Sigmoid colon (tissue), 7 donors: ENCODE data around the gene MNAT1. TPM values are rescaled to one million over a fixed set of nuclear protein-coding genes. Genes with fewer than 3 reads are reported as not detected.

Experiments
- DNase-seq: peaks from one replicate; pipeline ENCODE4 v3.0.0-alpha.2; 2019
- H3K27ac ChIP-seq, 4 donors: fragments of 200-600 bp; sonication (generic); one replicate each; pipeline ENCODE4 v1.5.1; 2016 to 2019; ENCODE audit warnings: mild to moderate bottlenecking in 1 of 4
- H3K27me3 ChIP-seq, 3 donors: fragments of 200-600 bp; sonication (generic); one replicate each; pipeline ENCODE4 v1.5.1; 2019; ENCODE audit warnings: mild to moderate bottlenecking in 1 of 3
- H3K36me3 ChIP-seq, 4 donors: fragments of 200-600 bp; sonication (generic); one replicate each; pipeline ENCODE4 v1.5.1; 2016 to 2019
- H3K4me1 ChIP-seq, 4 donors: fragments of 200-600 bp; sonication (generic); one replicate each; pipeline ENCODE4 v1.5.1; 2017 to 2019
- H3K4me3 ChIP-seq, 4 donors: fragments of 200-600 bp; sonication (generic); one replicate each; pipeline ENCODE4 v1.5.1; 2017 to 2019; ENCODE audit warnings: mild to moderate bottlenecking in 2 of 4, moderate library complexity in 1 of 4
- H3K9me3 ChIP-seq, 4 donors: fragments of 200-600 bp in 3 of 4; sonication (generic) in 3 of 4; one replicate each; pipeline versions ENCODE4 v1.5.1 to v1.6.1; 2013 to 2019
- EP300 ChIP-seq, 4 donors: sonication (generic); formaldehyde crosslinking; IDR thresholded peaks; one replicate each; pipeline ENCODE4 v1.6.1; 2017; ENCODE audit warnings: antibody characterized with exemption in 4 of 4
- POLR2A ChIP-seq, 2 donors: fragments of 450-650 bp; IDR thresholded peaks; one replicate each; pipeline ENCODE4 v1.6.1; 2016; ENCODE audit warnings: antibody characterized with exemption in 2 of 2, mild to moderate bottlenecking in 2 of 2, moderate library complexity in 2 of 2
- POLR2AphosphoS5 ChIP-seq, 4 donors: sonication (generic); formaldehyde crosslinking; IDR thresholded peaks; one replicate each; pipeline ENCODE4 v1.6.1; 2017; ENCODE audit warnings: antibody characterized with exemption in 4 of 4
- WGBS, 2 donors: extraction: QIAGEN DNeasy Blood & Tissue Kit; methylation state at CpG; one replicate each; pipeline ENCODE4 v1.1.7; 2013; 5-methylcytosine and 5-hydroxymethylcytosine counted together
- intact Hi-C: fragments of 100-400 bp; cut with DNase I; formaldehyde crosslinking; loops from one replicate; pipeline ENCODE4 v1.15.1; 2023
- polyA plus RNA-seq, 3 donors: library from polyadenylated mRNA; stranded (reverse); fragments of 200-250 nt; gene quantifications; one replicate each; pipeline ENCODE4 v1.2.3, GENCODE V29; 2013
- small RNA-seq, 3 donors: library from RNA; depleted of rRNA; stranded (forward); fragments of <200 nt; gene quantifications; one replicate each; pipeline ENCODE3, GENCODE V24; 2016
- total RNA-seq, 4 donors: library from RNA; depleted of rRNA; stranded (reverse); fragments of >200 nt; gene quantifications; one replicate each; pipeline ENCODE4 v1.1.0, GENCODE V29; 2016
- TF ChIP-seq, protein P1 (sequence below), 4 experiments: fragments of 450-650 bp in 3 of 4; fragments of 200-600 bp in 1 of 4; IDR thresholded peaks; one replicate each; pipeline ENCODE4 v1.5.1; 2016 to 2019; ENCODE audit warnings: antibody characterized with exemption in 4 of 4, mild to moderate bottlenecking in 3 of 4, moderate library complexity in 2 of 4
- donor health status: healthy with polysubstance abuse.
- donor health status: Bipolar disorder and iron deficiency.
- donor health status: healthy.

Gene MNAT1
- total and polyA plus RNA-seq, 7 donors, result 9.5 to 65.0 (median 22.4) TPM

DNA sequence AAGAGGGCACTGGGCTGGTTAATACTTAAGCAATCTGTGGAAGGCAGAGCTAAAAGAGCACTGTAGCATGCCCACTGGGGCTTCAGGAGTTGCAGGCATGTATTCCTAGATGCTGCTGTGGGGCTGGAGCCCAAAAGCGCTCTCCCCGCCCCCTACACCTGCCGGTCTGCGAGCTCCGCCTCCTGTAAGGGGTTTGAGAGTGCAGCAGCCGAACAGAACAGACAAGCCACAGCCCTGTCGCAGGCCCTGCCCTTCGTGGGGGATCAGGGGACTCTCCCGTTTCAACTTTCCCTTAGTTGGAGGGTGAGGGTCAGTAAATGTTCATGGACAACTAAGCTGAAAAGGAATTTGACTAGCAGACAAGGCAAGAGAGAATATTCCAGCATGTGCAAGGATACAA lies 264.1 kb downstream of the MNAT1 start:
- no peak overlapping the region for H3K27ac ChIP-seq
- intact Hi-C loops, result no loop called here
- no peak overlapping the region for H3K4me3 ChIP-seq
- H3K27me3 ChIP-seq, result no peaks in the 10 kb centered on the region
- 96 to 97% methylated on average over 9 of the region's 9 CpGs for WGBS, 2 donors
- no peaks in the 10 kb centered on the region for H3K9me3 ChIP-seq
- TF ChIP-seq POLR2A (IDR thresholded peaks at IDR 0.05), result no peak
- TF ChIP-seq EP300 (IDR thresholded peaks at IDR 0.05), result no peak
- peaks cover 0 to 21% (median 3%) of the 10 kb centered on the region in 4 donors for H3K36me3 ChIP-seq
- DNase-seq, result no peak
- H3K4me1 ChIP-seq, result no peaks in the 10 kb centered on the region

DNA sequence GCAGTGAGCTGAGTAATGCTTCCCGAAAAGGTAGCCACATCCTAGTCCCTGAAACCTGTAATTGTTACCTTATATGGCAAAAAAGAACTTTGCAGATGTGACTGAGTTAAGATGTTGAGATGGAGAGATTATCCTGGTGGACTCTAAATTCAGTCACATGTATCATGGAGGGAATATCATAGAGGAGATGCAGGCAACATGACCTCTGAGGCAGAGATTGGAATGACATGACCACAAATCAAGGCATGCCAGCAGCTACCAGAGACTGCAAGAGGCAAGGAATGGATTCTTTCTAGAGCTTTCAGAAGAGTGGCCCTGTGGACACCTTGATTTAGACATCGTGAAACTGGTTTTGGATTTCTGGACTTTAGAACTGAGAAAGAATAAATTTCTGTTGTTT lies 265.0 kb downstream of the MNAT1 start:
- no peak overlapping the region for H3K27ac ChIP-seq
- peaks cover 0 to 18% (median 3%) of the 10 kb centered on the region in 4 donors for H3K36me3 ChIP-seq
- no peak for DNase-seq
- H3K9me3 ChIP-seq, result no peaks in the 10 kb centered on the region
- H3K27me3 ChIP-seq, result no peaks in the 10 kb centered on the region
- TF ChIP-seq, protein P1, sequence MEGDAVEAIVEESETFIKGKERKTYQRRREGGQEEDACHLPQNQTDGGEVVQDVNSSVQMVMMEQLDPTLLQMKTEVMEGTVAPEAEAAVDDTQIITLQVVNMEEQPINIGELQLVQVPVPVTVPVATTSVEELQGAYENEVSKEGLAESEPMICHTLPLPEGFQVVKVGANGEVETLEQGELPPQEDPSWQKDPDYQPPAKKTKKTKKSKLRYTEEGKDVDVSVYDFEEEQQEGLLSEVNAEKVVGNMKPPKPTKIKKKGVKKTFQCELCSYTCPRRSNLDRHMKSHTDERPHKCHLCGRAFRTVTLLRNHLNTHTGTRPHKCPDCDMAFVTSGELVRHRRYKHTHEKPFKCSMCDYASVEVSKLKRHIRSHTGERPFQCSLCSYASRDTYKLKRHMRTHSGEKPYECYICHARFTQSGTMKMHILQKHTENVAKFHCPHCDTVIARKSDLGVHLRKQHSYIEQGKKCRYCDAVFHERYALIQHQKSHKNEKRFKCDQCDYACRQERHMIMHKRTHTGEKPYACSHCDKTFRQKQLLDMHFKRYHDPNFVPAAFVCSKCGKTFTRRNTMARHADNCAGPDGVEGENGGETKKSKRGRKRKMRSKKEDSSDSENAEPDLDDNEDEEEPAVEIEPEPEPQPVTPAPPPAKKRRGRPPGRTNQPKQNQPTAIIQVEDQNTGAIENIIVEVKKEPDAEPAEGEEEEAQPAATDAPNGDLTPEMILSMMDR (IDR thresholded peaks at IDR 0.05), result no peak
- TF ChIP-seq POLR2A (IDR thresholded peaks at IDR 0.05) (no peak), EP300 (IDR thresholded peaks at IDR 0.05) (no peak), POLR2AphosphoS5 (IDR thresholded peaks at IDR 0.05) (no peak)
- no peaks in the 10 kb centered on the region for H3K4me1 ChIP-seq
- WGBS, 2 donors, result 96 to 98% methylated on average over 2 of the region's 2 CpGs
- intact Hi-C loops, result no loop called here
- no peak overlapping the region for H3K4me3 ChIP-seq

DNA sequence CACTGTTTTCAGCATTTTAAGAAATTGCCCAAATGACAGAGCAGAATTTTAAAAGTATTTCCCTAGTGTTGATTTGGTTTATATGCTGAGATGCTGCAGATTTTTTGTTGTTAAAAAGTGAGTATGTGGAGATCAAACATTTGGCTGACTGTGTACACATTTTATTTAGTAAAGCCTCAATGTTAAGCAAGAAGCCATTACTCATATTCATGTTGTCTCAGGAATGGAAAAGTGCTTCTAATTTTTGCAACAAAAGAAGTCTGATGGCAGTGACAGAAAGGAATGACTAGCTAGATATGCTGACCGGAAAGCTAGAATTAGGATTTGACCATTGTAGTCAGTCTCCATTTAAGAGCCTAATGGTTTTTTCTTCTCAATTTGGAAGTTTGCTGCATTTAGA lies 269.0 kb downstream of the MNAT1 start:
- TF ChIP-seq EP300 (IDR thresholded peaks at IDR 0.05) (no peak), POLR2AphosphoS5 (IDR thresholded peaks at IDR 0.05) (no peak), POLR2A (IDR thresholded peaks at IDR 0.05) (no peak)
- TF ChIP-seq, protein P1 (IDR thresholded peaks at IDR 0.05), result no peak
- intact Hi-C loops, result no loop called here
- Histone ChIP-seq H3K4me1 (no peaks in the 10 kb centered on the region), H3K4me3 (no peak overlapping the region), H3K9me3 (no peaks in the 10 kb centered on the region), H3K27me3 (no peaks in the 10 kb centered on the region), H3K36me3 (peaks cover 0 to 11% (median under 1%) of the 10 kb centered on the region in 4 donors), H3K27ac (no peak overlapping the region)
- no peak for DNase-seq
- WGBS, 2 donors, result 97 to 99% methylated on average over 1 of the region's 1 CpG

DNA sequence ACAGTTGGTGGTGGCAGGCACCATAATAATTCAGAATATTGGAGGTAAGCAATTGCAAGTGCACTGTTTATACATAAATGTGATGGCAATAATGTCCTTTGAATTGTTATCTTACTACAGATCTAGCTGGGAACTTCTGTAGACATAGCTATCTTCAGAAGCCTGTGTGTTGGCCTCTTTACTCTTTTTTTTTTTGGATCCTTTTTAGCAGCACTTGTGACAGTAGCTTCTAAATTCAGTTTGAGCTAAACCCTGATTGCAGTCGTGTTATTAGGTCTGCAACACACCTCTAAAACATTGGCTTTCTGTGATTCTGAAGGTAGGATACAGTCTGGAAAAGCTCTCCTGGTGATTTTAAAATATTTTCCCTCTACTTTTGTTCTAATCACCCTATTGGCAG lies 285.0 kb downstream of the MNAT1 start:
- H3K4me3 ChIP-seq, result no peak overlapping the region
- H3K27me3 ChIP-seq, result no peaks in the 10 kb centered on the region
- intact Hi-C loops, result no loop called here
- TF ChIP-seq, protein P1 (IDR thresholded peaks at IDR 0.05), result no peak
- TF ChIP-seq POLR2A (IDR thresholded peaks at IDR 0.05), result no peak
- no peak for TF ChIP-seq EP300 (IDR thresholded peaks at IDR 0.05)
- TF ChIP-seq POLR2AphosphoS5 (IDR thresholded peaks at IDR 0.05), result no peak
- H3K27ac ChIP-seq, result no peak overlapping the region
- H3K4me1 ChIP-seq, result no peaks in the 10 kb centered on the region
- H3K9me3 ChIP-seq, result no peaks in the 10 kb centered on the region
- H3K36me3 ChIP-seq, result peaks cover 0 to 5% (median 0%) of the 10 kb centered on the region in 4 donors
- 76 to 82% methylated on average over 1 of the region's 1 CpG for WGBS, 2 donors
- no peak for DNase-seq

Small RNA genes lying within 50 kb of the gene (small RNA-seq; reads per million reads assigned to genes)
- gene RNU6-398P, result 0 reads per million in 3 donors

Other genes starting within 250 kb of the MNAT1 start
- 1 to 10 TPM in 1 of 4 donors, under 1 TPM in 2, not detected in 1; 0.16 to 1.6 (median 0.36) TPM for gene C14orf39, start 248.7 kb upstream of the MNAT1 start, total RNA-seq
- gene C14orf39, start 248.7 kb upstream of the MNAT1 start, polyA plus RNA-seq, result not detected
- gene SIX6, start 225.6 kb upstream of the MNAT1 start, total RNA-seq, result not detected
- gene SIX6, start 225.6 kb upstream of the MNAT1 start, polyA plus RNA-seq, result not detected
- under 1 TPM in 1 of 4 donors, not detected in 3; 0.71 TPM for gene SIX1, start 85.3 kb upstream of the MNAT1 start, total RNA-seq
- under 1 TPM in 1 of 3 donors, not detected in 2; 0.01 TPM for gene SIX1, start 85.3 kb upstream of the MNAT1 start, polyA plus RNA-seq
- 1 to 10 TPM; 1.5 to 2.7 (median 1.9) TPM for gene SIX4, start 10.4 kb upstream of the MNAT1 start, total RNA-seq
- under 1 TPM in 1 of 3 donors, not detected in 2; 0.10 TPM for gene SIX4, start 10.4 kb upstream of the MNAT1 start, polyA plus RNA-seq
- 10 to 100 TPM in 3 of 4 donors, 1 to 10 TPM in 1; 7.2 to 16.9 (median 10.8) TPM for gene TRMT5, start 246.3 kb downstream of the MNAT1 start, total RNA-seq
- gene TRMT5, start 246.3 kb downstream of the MNAT1 start, polyA plus RNA-seq, result 1 to 10 TPM; 1.2 to 5.3 (median 4.5) TPM
- gene SLC38A6, start 246.5 kb downstream of the MNAT1 start, total RNA-seq, result 10 to 100 TPM; 11.8 to 27.3 (median 23.0) TPM
- gene SLC38A6, start 246.5 kb downstream of the MNAT1 start, polyA plus RNA-seq, result 1 to 10 TPM; 3.0 to 5.6 (median 4.2) TPM